GM18502 (cell line): ENCODE data around the gene FEM1B.

Source experiments
- ATAC-seq: cut with Tn5 transposase; IDR thresholded peaks from one replicate; pipeline ENCODE4 v1.9.1; 2021; ENCODE audit warnings: mild to moderate bottlenecking; ENCODE audit not compliant: unreplicated experiment, poor library complexity

The FEM1B gene

DNA sequence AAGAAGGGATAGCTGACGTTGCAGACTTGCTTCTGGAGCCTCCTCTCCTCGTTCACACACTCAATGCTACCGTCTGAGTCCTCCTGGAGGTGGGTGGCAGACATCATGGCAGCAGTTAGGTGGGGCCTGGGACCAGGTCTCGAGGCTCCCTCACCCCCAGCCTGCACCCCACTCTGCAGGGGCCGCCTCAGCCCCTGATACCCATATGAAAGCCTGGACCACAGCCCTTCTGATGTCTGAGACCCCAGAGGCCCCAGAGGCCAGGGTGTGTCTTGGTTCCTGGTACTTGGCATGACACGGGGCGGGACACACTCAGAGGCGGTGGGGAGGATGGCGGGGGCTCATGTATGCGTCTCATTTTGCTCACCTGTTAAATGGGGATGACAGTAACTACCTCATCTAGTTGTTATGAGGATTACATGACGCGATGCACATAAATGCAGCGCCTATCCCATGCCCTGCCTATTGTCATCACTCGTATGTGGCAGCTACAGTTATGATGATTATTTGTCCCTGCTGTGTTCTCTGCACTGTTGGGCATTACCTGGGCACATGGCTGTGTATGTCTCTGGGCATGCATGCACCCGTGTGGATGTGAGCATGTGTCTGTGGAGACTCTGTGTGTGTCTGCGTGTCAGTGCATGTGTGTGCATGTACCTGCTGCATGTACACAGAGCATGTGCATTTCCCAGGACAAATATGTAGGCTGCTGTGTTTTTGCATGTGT lies 39.9 kb downstream of the FEM1B start:
- no peak for ATAC-seq

DNA sequence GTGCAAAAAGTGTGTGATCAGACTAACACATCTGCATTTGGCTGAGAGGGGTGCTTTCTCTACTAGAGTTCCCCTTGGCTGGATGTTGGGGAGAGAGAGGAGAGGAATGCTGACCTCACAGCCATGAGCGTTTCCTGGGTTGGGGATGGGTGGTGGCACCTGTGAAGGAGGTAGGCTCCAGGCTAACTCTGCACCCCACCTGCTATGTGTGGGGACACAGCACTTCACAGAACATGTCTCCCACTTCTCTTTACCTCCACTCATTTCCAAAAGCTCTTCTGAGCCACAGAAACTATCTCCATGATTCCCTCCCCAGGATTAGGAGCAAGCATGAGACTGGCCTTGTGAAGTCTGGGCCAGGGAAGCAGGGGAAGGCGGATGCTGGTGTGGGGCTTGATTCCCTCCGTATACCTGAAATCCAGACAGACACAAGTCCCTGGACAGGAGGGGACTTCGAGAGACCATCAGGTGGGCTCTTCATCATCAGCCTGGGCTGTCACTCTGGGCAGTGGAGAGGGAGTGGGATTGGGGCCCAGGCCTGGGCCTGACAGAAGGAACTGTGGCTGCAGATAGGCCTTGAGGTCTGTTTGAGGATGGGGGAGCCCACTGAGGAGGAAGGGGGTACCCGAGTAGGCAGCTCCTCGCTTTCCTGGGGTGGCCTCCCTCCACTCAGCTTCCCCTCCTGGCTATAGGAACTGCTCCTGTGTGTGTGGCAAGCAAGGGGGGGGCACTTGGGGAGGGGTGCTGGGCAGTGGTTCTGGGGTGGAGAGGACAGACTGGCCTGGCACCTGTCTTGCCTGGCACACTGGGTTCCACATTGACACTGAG lies 40.7 kb downstream of the FEM1B start:
- no peak for ATAC-seq

DNA sequence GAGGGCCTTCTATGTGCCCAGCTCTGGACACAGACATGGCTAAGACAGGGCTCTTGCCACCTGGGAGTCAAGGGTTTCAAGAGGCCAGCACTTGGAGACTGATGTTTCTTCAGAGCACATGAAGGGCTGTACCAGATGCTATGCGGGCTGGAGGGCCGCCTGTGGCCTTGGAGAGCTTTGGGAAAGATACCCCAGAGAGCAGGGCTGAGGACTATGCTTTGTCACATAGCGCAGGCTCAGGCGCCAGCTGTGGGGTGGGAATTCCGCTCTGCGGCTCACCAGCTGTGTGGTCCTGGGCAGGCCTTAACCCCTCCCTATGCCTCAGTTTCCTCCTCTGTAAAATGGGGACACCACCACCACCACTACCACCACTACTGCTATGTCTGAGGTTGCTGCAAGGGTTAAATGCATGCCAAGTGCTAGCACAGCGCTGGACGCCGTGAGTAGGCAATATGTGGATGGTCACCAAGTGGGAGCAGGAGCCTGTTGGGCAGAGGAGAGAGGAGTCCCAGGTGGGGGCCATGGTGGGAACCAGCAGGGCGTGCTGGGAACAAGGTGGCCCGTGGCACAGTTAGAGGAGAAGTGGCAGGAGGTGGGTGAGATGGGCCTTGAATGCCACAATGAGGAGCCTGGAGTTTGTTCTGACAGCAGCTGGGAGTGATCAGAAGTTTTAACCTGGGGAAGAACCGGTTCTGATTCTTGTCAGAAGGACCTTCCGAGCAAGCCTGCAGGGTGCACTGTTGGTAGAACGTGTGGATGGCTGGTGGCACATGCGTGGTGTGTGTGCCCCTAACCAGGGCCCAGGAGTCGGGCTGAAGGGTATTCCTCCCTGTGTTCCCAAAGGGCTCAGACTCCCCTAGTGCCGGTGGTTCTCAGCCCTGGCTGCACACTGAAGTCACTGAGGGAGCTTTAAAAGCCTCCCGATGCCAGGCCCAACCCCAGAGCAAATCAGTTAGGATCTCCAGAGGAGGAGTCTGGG lies 41.7 kb downstream of the FEM1B start:
- no peak for ATAC-seq

GRCh38 chr15:68319997-68320396 lies 42.5 kb downstream of the FEM1B start:
- ATAC-seq = no peak

DNA sequence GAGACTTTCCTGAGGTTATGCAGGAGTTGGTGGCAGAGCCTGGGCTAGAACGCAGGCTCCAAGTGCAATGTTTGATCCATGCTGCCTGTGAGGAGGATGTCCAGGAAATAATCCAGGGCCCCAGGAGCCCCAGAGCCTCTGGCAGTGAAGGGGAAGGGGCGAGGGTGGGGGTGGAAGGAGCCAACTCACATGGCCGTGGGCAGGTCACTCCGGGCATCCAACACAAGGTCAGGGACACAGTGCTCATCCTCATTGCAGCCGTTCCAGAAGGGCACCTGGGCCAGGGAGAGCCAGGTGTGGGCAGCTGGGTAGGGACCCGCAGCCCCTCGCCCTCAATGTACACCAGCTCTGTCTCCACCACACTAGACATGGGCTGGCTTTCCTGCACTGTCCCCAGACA lies 43.7 kb downstream of the FEM1B start:
- no peak for ATAC-seq

DNA sequence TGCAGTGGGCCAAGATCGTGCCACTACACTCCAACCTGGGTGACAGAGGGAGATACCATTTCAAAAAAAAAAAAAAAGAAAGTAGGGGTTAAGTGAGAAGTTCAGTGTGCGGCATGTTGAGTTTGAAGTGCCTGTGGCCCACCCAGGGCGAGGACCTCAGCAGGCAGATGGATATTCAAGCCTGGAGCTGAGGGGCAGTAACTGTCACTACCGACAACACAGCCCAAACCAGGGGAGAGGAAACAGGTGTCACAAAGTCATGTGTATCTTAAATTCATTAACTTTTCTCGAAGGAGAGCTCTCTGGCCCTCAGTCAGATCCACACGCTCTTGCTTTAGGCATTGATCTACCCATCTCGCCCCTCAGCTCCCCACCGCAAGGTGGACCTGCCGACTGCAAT lies 45.3 kb downstream of the FEM1B start:
- ATAC-seq = no peak

DNA sequence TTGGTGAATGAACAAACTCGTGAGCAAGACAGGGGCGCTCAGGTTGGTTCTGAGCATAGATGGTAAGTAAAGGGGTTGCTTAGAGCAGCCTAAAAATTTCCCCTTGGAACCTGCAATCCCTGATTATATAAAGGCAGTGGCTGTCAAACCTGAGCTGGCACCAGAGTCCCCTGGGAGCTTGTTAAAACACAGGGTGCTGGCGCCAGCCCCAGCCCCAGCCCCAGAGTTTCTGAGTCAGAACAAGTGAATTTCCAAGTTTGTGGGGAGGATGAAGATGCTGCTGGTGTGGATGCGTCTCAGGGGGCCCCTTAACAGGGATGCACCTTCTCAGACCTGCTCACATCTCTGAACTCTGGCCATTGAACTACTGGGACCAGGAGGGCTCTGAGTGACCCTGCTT lies 48.2 kb downstream of the FEM1B start:
- ATAC-seq = no peak

- no peak for ATAC-seq
These were observed 49.3 kb downstream of the FEM1B start for GRCh38 chr15:68326711-68327354.

- no peak for ATAC-seq
These were observed 50.9 kb downstream of the FEM1B start for GRCh38 chr15:68328443-68328842.

- ATAC-seq = no peak
These were observed 51.4 kb downstream of the FEM1B start for GRCh38 chr15:68328964-68329363.

DNA sequence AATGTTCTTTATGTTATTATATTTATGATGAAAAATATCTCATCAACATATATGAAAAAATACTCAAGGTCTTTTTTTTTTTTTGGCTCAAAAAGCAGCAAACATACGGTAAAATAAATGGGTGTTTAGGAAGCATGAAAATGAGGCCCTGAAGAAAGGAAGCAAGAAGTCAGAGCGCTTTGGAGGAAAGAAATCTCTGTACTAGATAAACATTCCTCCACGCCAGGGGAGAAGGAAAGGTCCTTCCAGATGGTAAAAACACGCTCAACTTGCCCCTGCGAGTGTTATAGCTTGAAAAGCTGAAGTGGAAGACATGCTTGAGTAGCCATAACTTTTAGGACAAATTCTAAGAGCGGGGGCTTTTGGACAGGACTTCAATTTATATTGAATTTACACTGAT lies 52.9 kb downstream of the FEM1B start:
- ATAC-seq = no peak

DNA sequence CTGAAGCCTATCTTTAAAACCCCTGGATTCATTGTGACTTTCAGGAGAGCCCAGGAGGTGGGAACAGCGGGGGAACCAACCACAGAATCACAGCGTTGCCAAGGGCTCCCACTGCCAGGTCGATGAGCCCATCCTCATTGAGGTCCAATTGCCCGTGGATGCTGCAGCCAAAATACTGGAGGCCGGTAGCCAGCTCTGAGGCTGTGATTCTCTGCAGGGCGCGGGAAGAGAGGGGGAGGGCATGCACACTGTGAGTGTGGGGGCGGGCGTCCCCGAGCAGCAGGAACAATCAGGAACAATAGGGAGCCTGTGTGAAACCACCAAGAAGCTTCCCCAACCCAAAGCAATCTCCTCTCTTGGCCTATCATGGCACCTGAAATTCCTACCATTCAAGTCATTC lies 53.4 kb downstream of the FEM1B start:
- ATAC-seq = no peak

DNA sequence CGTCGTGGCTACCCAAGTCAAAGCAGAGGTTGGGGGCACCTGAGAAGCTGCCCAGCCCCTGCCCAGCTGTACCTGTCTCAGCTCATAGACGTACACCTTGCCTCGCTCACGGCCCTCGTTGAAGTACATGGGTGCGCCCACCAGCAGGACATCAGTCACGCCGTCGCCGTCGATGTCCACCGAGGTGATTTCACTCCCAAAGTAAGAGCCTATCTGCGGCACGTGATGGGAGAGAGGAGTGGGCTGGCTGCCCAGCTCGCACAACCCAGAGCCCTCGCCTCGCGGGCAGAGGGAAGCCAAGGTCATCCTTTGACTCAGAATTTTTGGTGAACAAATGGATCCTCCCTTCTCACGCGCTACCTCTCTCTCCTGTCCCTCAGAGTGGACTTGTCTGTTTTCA lies 54.7 kb downstream of the FEM1B start:
- ATAC-seq = no peak

DNA sequence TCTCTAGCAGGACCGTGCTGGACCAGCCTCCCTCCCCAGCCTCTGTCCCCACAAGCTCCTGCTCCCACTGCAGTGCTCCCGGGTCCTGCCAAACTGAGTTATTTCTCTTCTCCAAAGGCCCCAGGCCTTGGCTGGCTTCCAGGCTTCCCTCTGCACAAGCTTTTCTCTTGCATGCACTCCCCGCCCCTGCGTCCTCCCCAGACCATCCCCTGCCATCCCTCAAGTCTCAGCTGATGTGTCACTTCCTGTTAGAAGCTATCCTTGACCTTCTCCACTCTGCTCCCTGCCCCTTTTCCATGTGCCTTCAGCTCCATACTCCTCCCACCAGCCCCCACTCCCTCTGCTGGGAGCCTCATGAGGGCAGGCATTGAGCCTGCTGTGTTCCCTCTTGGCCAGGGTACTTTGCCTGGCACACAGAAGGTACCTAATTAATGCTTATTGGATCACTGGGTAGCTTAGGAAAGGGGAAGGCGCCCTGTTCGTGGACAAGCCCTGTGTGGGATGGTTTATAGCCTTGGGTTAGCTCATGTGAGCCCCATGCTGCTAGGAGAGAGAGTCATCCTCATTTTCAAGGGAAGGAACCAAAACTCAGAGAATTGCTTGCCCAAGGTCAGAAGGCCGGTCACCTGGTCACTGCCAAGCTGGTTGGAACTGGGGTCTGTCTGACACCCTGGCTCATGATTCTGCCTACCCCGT lies 56.4 kb downstream of the FEM1B start:
- ATAC-seq = no peak

- no peak for ATAC-seq
These were observed 57.1 kb downstream of the FEM1B start for GRCh38 chr15:68334661-68335124.

- ATAC-seq = no peak
These were observed 57.7 kb downstream of the FEM1B start for GRCh38 chr15:68335251-68335650.

DNA sequence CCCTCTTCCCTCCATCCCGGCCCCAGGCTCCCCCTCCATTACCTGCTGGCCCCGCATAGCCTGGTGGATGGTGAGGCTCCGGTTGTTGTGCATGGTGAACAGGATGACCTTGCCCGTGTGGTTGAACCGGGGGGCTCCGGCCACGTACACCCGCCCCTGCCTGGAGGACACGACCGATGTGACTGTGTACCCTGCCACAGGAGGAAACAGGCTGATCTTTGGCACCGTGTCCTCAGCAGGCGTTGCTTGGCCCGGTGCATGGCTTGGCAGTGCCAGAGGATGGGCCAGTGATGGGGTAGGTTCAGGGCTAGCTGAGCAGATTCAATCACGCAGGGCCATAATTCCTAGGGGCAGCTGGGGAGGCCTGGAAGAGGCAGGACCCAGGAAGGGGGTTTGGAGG lies 58.1 kb downstream of the FEM1B start:
- no peak for ATAC-seq

DNA sequence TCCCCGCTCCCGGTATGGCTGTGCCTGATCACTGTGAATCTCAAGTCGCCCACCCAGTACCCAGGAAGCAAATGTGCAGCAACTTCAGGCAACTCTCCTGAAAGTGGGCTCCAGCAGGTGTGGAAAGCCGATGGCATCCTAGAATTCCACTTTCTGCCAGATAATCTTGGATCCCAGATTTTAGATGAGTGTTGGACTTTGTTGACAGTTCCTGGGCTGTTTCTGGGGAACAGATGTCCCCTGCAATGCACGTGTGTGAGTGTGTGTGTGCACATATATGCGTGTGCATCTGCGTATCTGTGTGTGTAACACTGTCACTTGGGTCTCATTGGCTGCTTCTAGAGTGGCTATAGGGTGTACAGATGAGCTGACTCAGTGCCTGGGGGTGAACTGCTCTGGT lies 59.0 kb downstream of the FEM1B start:
- ATAC-seq = no peak

- ATAC-seq = no peak
These were observed 60.3 kb downstream of the FEM1B start for GRCh38 chr15:68337826-68338225.

- no peak for ATAC-seq
These were observed 61.9 kb downstream of the FEM1B start for GRCh38 chr15:68339481-68339880.
